Spleen (tissue), 11 donors: Measurements from ENCODE around the gene SLC2A11. TPM values are rescaled to one million over a fixed set of nuclear protein-coding genes. Genes with fewer than 3 reads are reported as not detected.
"Not testable (repeated sequence)": the region's sequence is repeated elsewhere in the genome, so short reads cannot be mapped to it uniquely, and the experiment has no call there.

ENCODE experiments used
- DNase-seq: peaks from one replicate; pipeline ENCODE4 v3.0.0-alpha.2; 2020
- H3K27ac ChIP-seq, 8 donors: fragments of 200-600 bp; sonication (generic) in 7 of 8; 1 replicate in 4 of 8; 2 replicates in 4 of 8; pipeline versions ENCODE4 v1.5.0 to v1.8.0; 2016 to 2021; ENCODE audit warnings: inconsistent platforms in 4 of 8, mild to moderate bottlenecking in 4 of 8, moderate library complexity in 1 of 8
- H3K27me3 ChIP-seq, 7 donors: fragments of 200-600 bp; sonication (generic) in 6 of 7; replicated peaks in 1 of 7; 1 replicate in 4 of 7; 2 replicates in 3 of 7; pipeline versions ENCODE4 v1.5.0 to v1.8.0; 2016 to 2021; ENCODE audit warnings: inconsistent platforms in 3 of 7, mild to moderate bottlenecking in 1 of 7
- H3K36me3 ChIP-seq, 6 donors: fragments of 200-600 bp; sonication (generic) in 5 of 6; 1 replicate in 4 of 6; 2 replicates in 2 of 6; pipeline versions ENCODE4 v1.5.0 to v1.8.0; 2016 to 2021; ENCODE audit warnings: inconsistent platforms in 2 of 6
- H3K4me1 ChIP-seq, 6 donors: fragments of 200-600 bp; sonication (generic) in 5 of 6; 1 replicate in 3 of 6; 2 replicates in 3 of 6; pipeline versions ENCODE4 v1.5.0 to v1.8.0; 2016 to 2021; ENCODE audit warnings: inconsistent platforms in 3 of 6
- H3K4me3 ChIP-seq, 8 donors: fragments of 200-600 bp; sonication (generic) in 7 of 8; 1 replicate in 4 of 8; 2 replicates in 4 of 8; pipeline versions ENCODE4 v1.5.0 to v1.8.0; 2016 to 2021; ENCODE audit warnings: inconsistent platforms in 4 of 8, mild to moderate bottlenecking in 4 of 8, moderate library complexity in 2 of 8
- H3K9me3 ChIP-seq, 8 donors: fragments of 200-600 bp; sonication (generic) in 7 of 8; 1 replicate in 4 of 8; 2 replicates in 4 of 8; pipeline versions ENCODE4 v1.5.0 to v1.8.0; 2016 to 2021; ENCODE audit warnings: inconsistent platforms in 4 of 8
- CTCF ChIP-seq, 11 experiments: fragments of 200-600 bp in 7 of 11; fragments of 450-650 bp in 4 of 11; sonication (generic) in 4 of 11; IDR thresholded peaks in 8 of 11; conservative IDR thresholded peaks in 3 of 11; 1 replicate in 7 of 11; 2 replicates in 4 of 11; pipeline versions ENCODE4 v1.4.0 to v1.8.0; 2016 to 2021; ENCODE audit warnings: antibody characterized with exemption in 11 of 11, inconsistent platforms in 4 of 11, mild to moderate bottlenecking in 1 of 11
- POLR2A ChIP-seq, 3 donors: fragments of 450-650 bp; IDR thresholded peaks; one replicate each; pipeline ENCODE4 v1.5.1; 2017; ENCODE audit warnings: antibody characterized with exemption in 3 of 3, mild to moderate bottlenecking in 1 of 3
- POLR2AphosphoS5 ChIP-seq, 3 donors: sonication (generic); formaldehyde crosslinking; IDR thresholded peaks; one replicate each; pipeline ENCODE4 v1.5.1; 2017; ENCODE audit warnings: antibody characterized with exemption in 3 of 3
- WGBS, 5 donors: extraction: QIAGEN DNeasy Blood & Tissue Kit in 3 of 5; methylation state at CpG; one replicate each; pipeline versions ENCODE4 v1.1.5 to v1.1.7; 2013 to 2018; 5-methylcytosine and 5-hydroxymethylcytosine counted together
- intact Hi-C: fragments of 100-400 bp; cut with DNase I; formaldehyde crosslinking; loops from one replicate; pipeline ENCODE4 v1.15.0; 2023; ENCODE audit warnings: low total_unique reads
- polyA plus RNA-seq, 3 donors: library from polyadenylated mRNA; stranded (reverse); fragments of 200-250 nt; gene quantifications; one replicate each; pipeline ENCODE4 v1.2.1, GENCODE V29; 2013
- total RNA-seq, 7 donors: library from RNA; depleted of rRNA in 3 of 7; stranded (reverse); fragments of >200 nt in 3 of 7; fragmentation: NEBNext Ultra II Directional in 4 of 7; extraction: Animal tissue kit (Norgen Biotek cat#: 25700) in 4 of 7; gene quantifications; one replicate each; pipeline versions ENCODE4 v1.1.0 to v1.2.1, GENCODE V29; 2016 to 2021
- donor health status: healthy with polysubstance abuse.
- donor health status: DM: no; HTN: no; CAD: no; lungs with moderate emphysema.
- donor health status: DM: no; HTN: no; CAD: no.
- donor health status: Bipolar disorder and iron deficiency.
- donor health status: healthy.
- donor health status: DM: no; HTN: no; CAD: no.
- donor health status: DM: yes; HTN: yes; CAD: no.

SLC2A11 gene
- total and polyA plus RNA-seq, 10 donors = 12.0 to 23.5 (median 16.5) TPM

- intact Hi-C loops = no loop called here
- DNase-seq = no peak
- TF ChIP-seq CTCF (IDR thresholded peaks at IDR 0.05 in 8 of 11, conservative IDR thresholded peaks at IDR 0.05 in 3 of 11) = no peak
- TF ChIP-seq POLR2A (IDR thresholded peaks at IDR 0.05) = no peak
- no peak for TF ChIP-seq POLR2AphosphoS5 (IDR thresholded peaks at IDR 0.05)
- Histone ChIP-seq H3K36me3 (peaks cover 0 to 13% (median 0%) of the 10 kb centered on the region in 6 donors), H3K9me3 (no peaks in the 10 kb centered on the region), H3K4me3 (no peak overlapping the region), H3K4me1 (peaks cover 0 to 34% (median 19%) of the 10 kb centered on the region in 6 donors), H3K27me3 (no peaks in the 10 kb centered on the region), H3K27ac (no peak overlapping the region)
- 91 to 95% (median 93%) methylated on average over 9 of the region's 9 CpGs for WGBS, 5 donors
Measured at GRCh38 chr22:23912293-23912903, 54.7 kb downstream of the SLC2A11 start.

- DNase-seq = no peak
- no peaks in the 10 kb centered on the region for H3K9me3 ChIP-seq
- peaks cover 0 to 34% (median 19%) of the 10 kb centered on the region in 6 donors for H3K4me1 ChIP-seq
- TF ChIP-seq POLR2A (IDR thresholded peaks at IDR 0.05) (no peak), CTCF (IDR thresholded peaks at IDR 0.05 in 8 of 11, conservative IDR thresholded peaks at IDR 0.05 in 3 of 11) (no peak), POLR2AphosphoS5 (IDR thresholded peaks at IDR 0.05) (no peak)
- peak overlapping the region; percentile 86 to 95 (median 92) for H3K27ac ChIP-seq
- no peaks in the 10 kb centered on the region for H3K27me3 ChIP-seq
- H3K36me3 ChIP-seq = peaks cover 0 to 21% (median 0%) of the 10 kb centered on the region in 6 donors
- intact Hi-C loops = no loop called here
- WGBS, 5 donors = 0% methylated on average over 1 of the region's 1 CpG
- H3K4me3 ChIP-seq = peak overlapping the region; percentile 35 to 80 (median 56)
Measured at GRCh38 chr22:23913306-23913660, 55.6 kb downstream of the SLC2A11 start.

GRCh38 chr22:23913661-23914353 lies 56.1 kb downstream of the SLC2A11 start:
- TF ChIP-seq POLR2A (IDR thresholded peaks at IDR 0.05) (peak; percentile 69 to 90 (median 75)), CTCF (IDR thresholded peaks at IDR 0.05 in 8 of 11, conservative IDR thresholded peaks at IDR 0.05 in 3 of 11) (peak in 4 of 11 experiments; percentile 11 to 29 (median 22)), POLR2AphosphoS5 (IDR thresholded peaks at IDR 0.05) (peak; percentile 98 to 99 (median 99))
- peak; percentile 100 for DNase-seq
- peaks cover 0 to 33% (median 19%) of the 10 kb centered on the region in 6 donors for H3K4me1 ChIP-seq
- no peaks in the 10 kb centered on the region for H3K27me3 ChIP-seq
- intact Hi-C loops = no loop called here
- peak overlapping the region; percentile 35 to 80 (median 56) for H3K4me3 ChIP-seq
- H3K27ac ChIP-seq = peak overlapping the region; percentile 86 to 95 (median 92)
- H3K36me3 ChIP-seq = peaks cover 0 to 27% (median 0%) of the 10 kb centered on the region in 6 donors
- no peaks in the 10 kb centered on the region for H3K9me3 ChIP-seq
- WGBS, 5 donors = 0 to 1% (median 0%) methylated on average over 37 to 44 of the region's 44 CpGs

- peaks cover 0 to 42% (median 0%) of the 10 kb centered on the region in 6 donors for H3K36me3 ChIP-seq
- intact Hi-C loops = no loop called here
- WGBS, 5 donors = 81 to 92% (median 85%) methylated on average over 3 of the region's 3 CpGs
Measured at GRCh38 chr22:23915290-23915689, 57.6 kb downstream of the SLC2A11 start.

GRCh38 chr22:23920267-23920611 lies 62.6 kb downstream of the SLC2A11 start:
- H3K27me3 ChIP-seq, DNase-seq, intact Hi-C loops, H3K4me3 ChIP-seq: not testable (repeated sequence)
- H3K36me3 ChIP-seq = peaks cover 0 to 89% (median 9%) of the 10 kb centered on the region in 6 donors
- peaks cover 0 to 19% (median 2%) of the 10 kb centered on the region in 6 donors for H3K4me1 ChIP-seq
- H3K9me3 ChIP-seq = peaks cover 0 to 15% (median 10%) of the 10 kb centered on the region in 8 donors
- 73 to 94% (median 87%) methylated on average over 1 of the region's 1 CpG for WGBS, 5 donors
- H3K27ac ChIP-seq = peak overlapping the region in 5 of 8 donors; percentile 43 to 62 (median 47)

More at GRCh38 chr22:23915290-23915689, 57.6 kb downstream of the SLC2A11 start:
- DNase-seq = no peak
- TF ChIP-seq CTCF (IDR thresholded peaks at IDR 0.05 in 8 of 11, conservative IDR thresholded peaks at IDR 0.05 in 3 of 11) (no peak), POLR2AphosphoS5 (IDR thresholded peaks at IDR 0.05) (no peak), POLR2A (IDR thresholded peaks at IDR 0.05) (no peak)
- Histone ChIP-seq H3K4me3 (no peak overlapping the region), H3K9me3 (no peaks in the 10 kb centered on the region), H3K4me1 (peaks cover 0 to 25% (median 19%) of the 10 kb centered on the region in 6 donors), H3K27me3 (no peaks in the 10 kb centered on the region), H3K27ac (peak overlapping the region in 2 of 8 donors; percentile 94 to 95)

- H3K27ac ChIP-seq = peak overlapping the region in 1 of 8 donors; percentile 23
- 86 to 92% (median 89%) methylated on average over 13 of the region's 13 CpGs for WGBS, 5 donors
Measured at GRCh38 chr22:23921586-23922201, 64.0 kb downstream of the SLC2A11 start.

More at GRCh38 chr22:23921586-23922201, 64.0 kb downstream of the SLC2A11 start:
- peaks cover 0 to 97% (median 15%) of the 10 kb centered on the region in 6 donors for H3K36me3 ChIP-seq
- intact Hi-C loops, H3K4me3 ChIP-seq, H3K27me3 ChIP-seq, DNase-seq: not testable (repeated sequence)
- H3K4me1 ChIP-seq = peaks cover 0 to 15% (median 0%) of the 10 kb centered on the region in 6 donors
- H3K9me3 ChIP-seq = peaks cover 0 to 27% (median 20%) of the 10 kb centered on the region in 8 donors
